HepG2 (cell line): Measurements from ENCODE around the gene HTR4. TPM values are rescaled to one million over a fixed set of nuclear protein-coding genes. Genes with fewer than 3 reads are reported as not detected.

Source experiments
- ETS1 ChIP-seq: sonication (generic); formaldehyde crosslinking; IDR thresholded peaks from 2 replicates; pipeline ENCODE4 v1.4.0; 2020; ENCODE audit warnings: missing genetic modification reagents
- HHEX ChIP-seq: IDR thresholded peaks from 2 replicates; pipeline ENCODE4 v1.6.1; 2016; ENCODE audit warnings: control low read depth
- HOXA3 ChIP-seq: sonication (generic); formaldehyde crosslinking; IDR thresholded peaks from 2 replicates; pipeline ENCODE4 v1.5.0; 2020; ENCODE audit warnings: missing genetic modification reagents
- KAT7 ChIP-seq: IDR thresholded peaks from 2 replicates; pipeline ENCODE4 v1.6.1; 2018; ENCODE audit warnings: borderline replicate concordance, missing compliant biosample characterization
- TBX2 ChIP-seq: sonication (generic); formaldehyde crosslinking; IDR thresholded peaks from 2 replicates; pipeline ENCODE4 v1.5.0; 2020; ENCODE audit warnings: missing genetic modification reagents, mild to moderate bottlenecking, borderline replicate concordance
- ZBTB39 ChIP-seq: sonication (generic); formaldehyde crosslinking; IDR thresholded peaks from 2 replicates; pipeline ENCODE4 v1.5.0; 2020; ENCODE audit warnings: missing genetic modification reagents
- ZNF18 ChIP-seq: sonication (generic); formaldehyde crosslinking; IDR thresholded peaks from 2 replicates; pipeline ENCODE4 v1.8.0; 2022; ENCODE audit warnings: mild to moderate bottlenecking, missing genetic modification reagents; ENCODE audit not compliant: insufficient replicate concordance
- ZNF615 ChIP-seq: sonication (generic); formaldehyde crosslinking; IDR thresholded peaks from 2 replicates; pipeline ENCODE4 v1.5.0; 2020; ENCODE audit warnings: mild to moderate bottlenecking, missing genetic modification reagents, borderline replicate concordance
- ZNF629 ChIP-seq: sonication (generic); formaldehyde crosslinking; conservative IDR thresholded peaks from 2 replicates; pipeline ENCODE4 v1.5.0; 2020; ENCODE audit warnings: missing genetic modification reagents
- polyA plus RNA-seq, 8 experiments: library from polyadenylated mRNA; depleted of rRNA in 3 of 8; stranded (reverse) in 7 of 8; unstranded in 1 of 8; fragments of >200 nt; fragmentation: Illumina TruSeq in 4 of 8; extraction: Trizol in 4 of 8; gene quantifications; 2 replicates each; pipeline versions ENCODE4 v1.2.1 to v1.2.3, GENCODE V29; 2011 to 2016; ENCODE audit warnings: low read depth in 4 of 8, missing spikeins in 1 of 8, mixed read lengths in 1 of 8; ENCODE audit not compliant: insufficient read depth in 1 of 8
- total RNA-seq, 5 experiments: library from RNA; depleted of rRNA; stranded (reverse); fragments of >200 nt; fragmentation: Illumina TruSeq; extraction: Trizol; gene quantifications; 2 replicates each; pipeline ENCODE4 v1.2.3, GENCODE V29; 2016; ENCODE audit warnings: low read depth in 1 of 5

Gene HTR4
- total and polyA plus RNA-seq, 2 of the 13 experiments (the other 11 are each of a cell fraction or from before 2014, with no cell fraction given), result not detected

GRCh38 chr5:148454576-148454975 is 199.8 kb downstream of the HTR4 start (continued):
- no peak for TF ChIP-seq ZBTB39 (CRISPR knock-in tag)
- no peak for TF ChIP-seq ZNF18 (CRISPR knock-in tag)
- TF ChIP-seq HHEX (CRISPR knock-in tag), result no peak
- TF ChIP-seq ETS1 (CRISPR knock-in tag), result no peak
- no peak for TF ChIP-seq HOXA3 (CRISPR knock-in tag)
- TF ChIP-seq TBX2 (CRISPR knock-in tag), result no peak
- TF ChIP-seq KAT7, result no peak
- TF ChIP-seq ZNF629 (CRISPR knock-in tag), result no peak
- no peak for TF ChIP-seq ZNF615 (CRISPR knock-in tag)
